ENCODE results near the gene GM2A. TPM values are rescaled to one million over a fixed set of nuclear protein-coding genes. Genes with fewer than 3 reads are reported as not detected.
"Not testable (repeated sequence)": the region's sequence is repeated elsewhere in the genome, so short reads cannot be mapped to it uniquely, and the experiment has no call there.

Gene GM2A
- total and polyA plus RNA-seq, 7 donors, result 3.0 to 12.1 (median 6.9) TPM

DNA sequence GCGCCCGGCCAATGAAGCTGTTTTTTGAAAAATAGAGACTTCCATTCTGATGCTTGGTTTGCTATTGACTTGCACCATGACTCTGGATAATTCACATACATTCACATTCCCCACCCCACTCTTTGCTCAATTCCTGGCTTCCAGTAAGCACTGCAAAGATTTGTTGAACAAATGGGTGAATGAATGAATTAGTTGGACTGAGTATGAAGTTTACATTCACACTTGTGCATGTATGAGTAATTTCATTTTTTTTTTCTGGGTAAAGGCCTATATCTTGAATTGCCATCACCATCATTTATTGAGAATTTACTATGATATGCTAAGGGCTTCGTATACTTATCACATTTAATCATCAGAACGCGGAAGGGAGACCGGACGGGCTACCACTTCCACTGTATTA lies 15.3 kb upstream of the GM2A start:
- peak overlapping the region; percentile 59 for H3K4me3 ChIP-seq
- H3K36me3 ChIP-seq (ENCODE audit: insufficient read depth in 1 of 2, low read depth in 1 of 2), result no peaks in the 10 kb centered on the region
- H3K4me1 ChIP-seq, result peaks cover 25% of the 10 kb centered on the region
- 69 to 83% (median 73%) methylated on average over 7 of the region's 7 CpGs for WGBS, 3 donors
- DNase-seq (no peak), ATAC-seq (no peak)
- H3K27ac ChIP-seq, result peak overlapping the region; percentile 87
- intact Hi-C loops (cut with DNase I), result loop anchor here in 1 of 2 donors (2.0 kb wide), 1 partner anchor 113 kb away; no protein-coding TSS in a partner anchor
- TF ChIP-seq, protein P1, sequence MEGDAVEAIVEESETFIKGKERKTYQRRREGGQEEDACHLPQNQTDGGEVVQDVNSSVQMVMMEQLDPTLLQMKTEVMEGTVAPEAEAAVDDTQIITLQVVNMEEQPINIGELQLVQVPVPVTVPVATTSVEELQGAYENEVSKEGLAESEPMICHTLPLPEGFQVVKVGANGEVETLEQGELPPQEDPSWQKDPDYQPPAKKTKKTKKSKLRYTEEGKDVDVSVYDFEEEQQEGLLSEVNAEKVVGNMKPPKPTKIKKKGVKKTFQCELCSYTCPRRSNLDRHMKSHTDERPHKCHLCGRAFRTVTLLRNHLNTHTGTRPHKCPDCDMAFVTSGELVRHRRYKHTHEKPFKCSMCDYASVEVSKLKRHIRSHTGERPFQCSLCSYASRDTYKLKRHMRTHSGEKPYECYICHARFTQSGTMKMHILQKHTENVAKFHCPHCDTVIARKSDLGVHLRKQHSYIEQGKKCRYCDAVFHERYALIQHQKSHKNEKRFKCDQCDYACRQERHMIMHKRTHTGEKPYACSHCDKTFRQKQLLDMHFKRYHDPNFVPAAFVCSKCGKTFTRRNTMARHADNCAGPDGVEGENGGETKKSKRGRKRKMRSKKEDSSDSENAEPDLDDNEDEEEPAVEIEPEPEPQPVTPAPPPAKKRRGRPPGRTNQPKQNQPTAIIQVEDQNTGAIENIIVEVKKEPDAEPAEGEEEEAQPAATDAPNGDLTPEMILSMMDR (IDR thresholded peaks at IDR 0.05), result no peak
- no peaks in the 10 kb centered on the region for H3K9me3 ChIP-seq
- H3K27me3 ChIP-seq (ENCODE audit: insufficient read depth in 3 of 3, low read length in 2 of 3), result no peaks in the 10 kb centered on the region

DNA sequence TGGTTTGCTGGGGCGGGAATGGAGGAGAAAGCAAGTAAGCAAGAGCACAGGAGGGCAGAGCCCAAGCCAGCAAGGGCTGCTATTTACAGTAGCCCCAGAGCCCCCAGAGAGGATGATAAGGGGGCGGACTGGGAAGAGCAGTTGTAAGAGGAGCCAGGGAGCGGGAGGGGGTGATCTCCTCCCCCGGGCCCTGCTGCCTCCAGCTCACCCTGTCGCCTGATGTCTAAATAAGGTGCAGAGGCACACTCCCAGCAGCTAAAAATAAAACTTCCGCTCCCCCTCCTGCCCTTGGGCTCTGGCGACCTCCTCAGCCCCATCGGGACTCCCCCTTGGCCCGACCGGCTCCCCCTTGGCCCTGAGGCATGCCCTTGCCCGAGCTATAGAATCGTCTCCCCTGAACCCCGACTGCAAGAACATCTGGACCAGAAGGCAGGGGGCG lies 14.7 kb upstream of the GM2A start:
- TF ChIP-seq, protein P1 (IDR thresholded peaks at IDR 0.05), result no peak
- DNase-seq, result peak; percentile 47 to 83
- peak overlapping the region; percentile 59 for H3K4me3 ChIP-seq
- H3K4me1 ChIP-seq, result peaks cover 25% of the 10 kb centered on the region
- no peaks in the 10 kb centered on the region for H3K27me3 ChIP-seq (ENCODE audit: insufficient read depth in 3 of 3, low read length in 2 of 3)
- H3K9me3 ChIP-seq, result no peaks in the 10 kb centered on the region
- WGBS, 3 donors, result 15 to 28% (median 16%) methylated on average over 14 of the region's 14 CpGs
- ATAC-seq, result peak; percentile 90 to 91 (median 91)
- no peaks in the 10 kb centered on the region for H3K36me3 ChIP-seq (ENCODE audit: insufficient read depth in 1 of 2, low read depth in 1 of 2)
- intact Hi-C loops (cut with DNase I), result loop anchor here in 1 of 2 donors (2.0 kb wide), 1 partner anchor 114 kb away; no protein-coding TSS in a partner anchor
- peak overlapping the region; percentile 87 for H3K27ac ChIP-seq

DNA sequence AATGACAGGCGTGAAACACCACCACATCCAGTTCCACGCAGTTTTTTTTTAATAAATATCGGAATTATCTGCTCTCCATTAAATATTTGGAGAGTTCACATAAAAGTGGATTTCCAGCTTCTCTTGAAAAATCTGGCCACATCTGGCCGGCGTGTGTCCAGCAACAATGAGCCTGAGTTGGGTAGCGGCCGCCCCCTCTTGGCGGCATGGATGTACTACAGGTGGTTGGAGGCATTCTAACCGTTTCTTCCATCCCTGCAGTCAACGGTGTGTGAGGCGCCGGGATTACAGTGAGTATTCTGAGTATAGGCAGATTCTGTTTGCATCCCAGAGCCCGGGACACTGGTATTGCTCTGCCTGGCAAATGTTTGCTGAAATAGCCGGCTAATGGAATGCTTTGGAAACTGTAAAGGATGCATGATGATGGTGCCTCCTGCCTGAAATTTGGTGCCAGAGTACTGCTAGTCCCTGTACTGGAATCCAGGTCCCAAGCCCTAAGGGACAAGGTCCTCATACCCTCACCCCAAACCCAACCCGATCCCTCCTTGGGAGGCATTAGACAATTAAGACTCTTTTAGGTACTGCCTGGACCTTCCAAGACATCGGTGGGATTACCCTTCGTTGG lies 13.6 kb upstream of the GM2A start:
- WGBS, 3 donors, result 16 to 18% (median 16%) methylated on average over 17 of the region's 17 CpGs
- no peaks in the 10 kb centered on the region for H3K9me3 ChIP-seq
- peak overlapping the region; percentile 87 for H3K27ac ChIP-seq
- H3K4me3 ChIP-seq, result peak overlapping the region; percentile 59
- no peaks in the 10 kb centered on the region for H3K27me3 ChIP-seq (ENCODE audit: insufficient read depth in 3 of 3, low read length in 2 of 3)
- TF ChIP-seq, protein P1 (IDR thresholded peaks at IDR 0.05), result peak; percentile 93
- ATAC-seq, result peak; percentile 75 to 81 (median 78)
- H3K36me3 ChIP-seq (ENCODE audit: insufficient read depth in 1 of 2, low read depth in 1 of 2), result no peaks in the 10 kb centered on the region
- intact Hi-C loops (cut with DNase I), result loop anchor here (1.0 to 2.0 kb wide), 2 partner anchors 113 to 115 kb away; no protein-coding TSS in a partner anchor
- peak; percentile 82 to 90 for DNase-seq
- H3K4me1 ChIP-seq, result peaks cover 16% of the 10 kb centered on the region

DNA sequence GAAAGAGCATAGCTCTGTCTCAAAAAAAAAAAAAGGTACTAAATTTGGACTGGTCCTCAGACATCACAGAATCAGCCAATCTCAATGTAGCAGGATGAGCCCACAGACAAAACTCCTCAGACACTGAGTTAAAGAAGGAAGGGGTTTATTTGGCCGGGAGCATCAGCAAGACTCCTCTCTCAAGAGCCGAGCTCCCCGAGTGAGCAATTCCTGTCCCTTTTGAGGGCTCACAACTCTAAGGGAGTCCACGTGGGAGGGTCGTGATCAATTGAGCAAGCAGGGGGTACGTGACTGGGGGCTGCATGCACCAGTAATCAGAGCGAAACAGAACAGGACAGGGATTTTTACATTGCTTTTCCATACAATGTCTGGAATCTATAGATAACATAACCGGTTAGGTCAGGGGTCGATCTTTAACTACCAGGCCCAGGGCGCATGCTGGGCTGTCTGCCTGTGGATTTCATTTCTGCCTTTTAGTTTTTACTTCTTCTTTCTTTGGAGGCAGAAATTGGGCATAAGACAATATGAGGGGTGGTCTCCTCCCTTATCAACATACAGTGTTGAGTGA lies 12.6 kb upstream of the GM2A start:
- intact Hi-C loops (cut with DNase I), result loop anchor here in 1 of 2 donors (5.0 to 10.0 kb wide), 2 partner anchors 66 to 188 kb away; no protein-coding TSS in a partner anchor
- WGBS, 3 donors, result 92 to 94% (median 93%) methylated on average over 10 of the region's 10 CpGs
- H3K4me1 ChIP-seq; H3K9me3 ChIP-seq; H3K27ac ChIP-seq; H3K4me3 ChIP-seq; H3K36me3 ChIP-seq (ENCODE audit: insufficient read depth in 1 of 2, low read depth in 1 of 2); ATAC-seq; DNase-seq; H3K27me3 ChIP-seq (ENCODE audit: insufficient read depth in 3 of 3, low read length in 2 of 3): not testable (repeated sequence)

DNA sequence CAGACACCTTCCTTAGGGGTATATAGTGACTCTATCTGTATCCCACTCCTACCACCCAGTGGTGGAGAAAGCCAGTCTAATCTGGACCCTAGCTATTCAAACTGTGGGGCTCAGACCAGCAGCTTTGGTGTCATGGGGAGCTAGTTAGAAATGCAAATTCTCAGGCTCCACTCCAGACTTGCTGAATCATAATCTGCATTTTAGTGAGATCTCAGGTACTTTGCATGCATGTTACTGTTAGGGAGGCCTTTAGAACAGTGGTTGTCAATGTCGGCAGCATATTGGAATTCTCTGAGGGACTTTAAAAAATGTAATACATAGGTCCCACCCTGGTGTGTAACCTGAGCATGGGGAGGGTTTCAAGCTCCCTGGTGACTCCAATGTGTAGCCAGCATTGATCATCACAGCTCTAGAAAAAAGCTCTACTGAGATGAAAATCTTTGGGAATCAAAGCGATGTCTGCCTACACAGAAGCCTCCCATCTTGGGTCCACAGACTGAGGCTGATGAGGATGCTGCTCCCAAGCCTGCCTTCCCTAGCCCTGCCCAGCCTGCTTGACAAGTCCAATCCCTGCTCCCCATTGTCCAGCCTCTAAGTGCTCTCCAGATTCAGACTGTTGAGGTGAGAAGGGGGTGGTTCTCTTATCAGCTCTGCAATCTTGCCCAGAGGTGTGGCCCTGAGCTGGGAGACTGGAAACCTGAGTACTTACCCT lies 11.9 kb upstream of the GM2A start:
- Histone ChIP-seq H3K36me3 (ENCODE audit: insufficient read depth in 1 of 2, low read depth in 1 of 2) (no peaks in the 10 kb centered on the region), H3K4me1 (peaks cover 8% of the 10 kb centered on the region), H3K4me3 (no peak overlapping the region), H3K27ac (no peak overlapping the region), H3K9me3 (no peaks in the 10 kb centered on the region), H3K27me3 (ENCODE audit: insufficient read depth in 3 of 3, low read length in 2 of 3) (no peaks in the 10 kb centered on the region)
- no peak for DNase-seq
- TF ChIP-seq, protein P1 (IDR thresholded peaks at IDR 0.05), result no peak
- intact Hi-C loops (cut with DNase I), result loop anchor here (1.0 to 10.0 kb wide), 3 partner anchors 66 to 189 kb away; no protein-coding TSS in a partner anchor
- WGBS, 3 donors, result 76 to 82% (median 81%) methylated on average over 2 of the region's 2 CpGs
- no peak for ATAC-seq
